GM18907 (cell line): ENCODE results near the gene TBXA2R.
A peak's percentile ranks its signal among the peaks of the same experiment; 100 is the strongest.

ENCODE experiments used
- ATAC-seq: cut with Tn5 transposase; IDR thresholded peaks from one replicate; pipeline ENCODE4 v1.9.1; 2021; ENCODE audit warnings: mild to moderate bottlenecking, moderate library complexity; ENCODE audit not compliant: unreplicated experiment

The TBXA2R gene

GRCh38 chr19:3557461-3558248, 49.0 kb downstream of the TBXA2R start, which contains the start of gene MFSD12:
TSS of gene MFSD12 (minus strand) at chr19:3557586. CDS start at chr19:3557403, 183 bp downstream.
- ATAC-seq = peak; percentile 74

- peak; percentile 12 for ATAC-seq
These were observed 49.7 kb downstream of the TBXA2R start for GRCh38 chr19:3556978-3557460.

- no peak for ATAC-seq
These were observed 50.2 kb downstream of the TBXA2R start for GRCh38 chr19:3556423-3556977.

- no peak for ATAC-seq
These were observed 50.8 kb downstream of the TBXA2R start for GRCh38 chr19:3555653-3556422.

GRCh38 chr19:3554254-3555083, 52.2 kb downstream of the TBXA2R start:
- ATAC-seq = no peak

GRCh38 chr19:3551792-3552095, 54.9 kb downstream of the TBXA2R start:
- no peak for ATAC-seq

- no peak for ATAC-seq
These were observed 55.5 kb downstream of the TBXA2R start for GRCh38 chr19:3550947-3551791.

- no peak for ATAC-seq
These were observed 56.9 kb downstream of the TBXA2R start for GRCh38 chr19:3549816-3550215.

- ATAC-seq = no peak
These were observed 58.1 kb downstream of the TBXA2R start for GRCh38 chr19:3548606-3549005.

GRCh38 chr19:3547767-3548282, 58.9 kb downstream of the TBXA2R start:
- ATAC-seq = no peak

- no peak for ATAC-seq
These were observed 59.4 kb downstream of the TBXA2R start for GRCh38 chr19:3547301-3547731.

- no peak for ATAC-seq
These were observed 60.6 kb downstream of the TBXA2R start for GRCh38 chr19:3546119-3546518.

- no peak for ATAC-seq
These were observed 61.0 kb downstream of the TBXA2R start for GRCh38 chr19:3545669-3546034.

- ATAC-seq = no peak
These were observed 61.7 kb downstream of the TBXA2R start for GRCh38 chr19:3544742-3545668.
